Peyer's patch (tissue), 4 donors: ENCODE data around the gene XPC.

Source experiments
- CTCF ChIP-seq, 6 experiments: fragments of 450-650 bp in 4 of 6; fragments of 200-600 bp in 2 of 6; sonication (generic) in 1 of 6; IDR thresholded peaks; one replicate each; pipeline ENCODE4 v1.5.1; 2017 to 2019; ENCODE audit warnings: antibody characterized with exemption in 6 of 6, mild to moderate bottlenecking in 3 of 6, moderate library complexity in 1 of 6
- POLR2A ChIP-seq, 2 donors: fragments of 450-650 bp; IDR thresholded peaks; one replicate each; pipeline ENCODE4 v1.5.1; 2017; ENCODE audit warnings: antibody characterized with exemption in 2 of 2, mild to moderate bottlenecking in 2 of 2, moderate library complexity in 2 of 2

GRCh38 chr3:14194865-14195264 lies 16.5 kb upstream of the XPC start:
- no peak for TF ChIP-seq CTCF (IDR thresholded peaks at IDR 0.05)
- TF ChIP-seq POLR2A (IDR thresholded peaks at IDR 0.05), result no peak
